Thyroid gland (tissue), 4 donors: ENCODE results near the gene RNF175.

Experiments used
- CTCF ChIP-seq, 6 experiments: fragments of 200-600 bp in 3 of 6; fragments of 450-650 bp in 3 of 6; sonication (generic) in 3 of 6; IDR thresholded peaks; one replicate each; pipeline ENCODE4 v1.5.1; 2016 to 2019; ENCODE audit warnings: antibody characterized with exemption in 6 of 6, mild to moderate bottlenecking in 2 of 6, inconsistent platforms in 1 of 6, moderate library complexity in 1 of 6
- POLR2A ChIP-seq, 2 donors: fragments of 450-650 bp; IDR thresholded peaks; one replicate each; pipeline ENCODE4 v1.6.1; 2017; ENCODE audit warnings: antibody characterized with exemption in 2 of 2, mild to moderate bottlenecking in 2 of 2, moderate library complexity in 1 of 2

GRCh38 chr4:153798901-153799693 lies 39.3 kb upstream of the RNF175 start:
- TF ChIP-seq CTCF (IDR thresholded peaks at IDR 0.05) = no peak
- TF ChIP-seq POLR2A (IDR thresholded peaks at IDR 0.05) = no peak
